Stimulated activated naive CD8-positive, alpha-beta T cell treated with anti-CD3 and anti-CD28 coated beads, Interleukin-15, amount 100 ng/mL, for 72 hours (primary cell): Measurements from ENCODE around the gene GATA5.

Experiments
- ATAC-seq: fragments of 150-1000 bp; cut with Tn5 transposase; 2 replicates; pipeline ENCODE4 v1.10.0; 2021; ENCODE audit warnings: mild to moderate bottlenecking, moderate library complexity
- DNase-seq, 2 donors: peaks; one replicate each; pipeline ENCODE4 v3.0.0; 2021 to 2022
- H3K27ac Mint-ChIP-seq, 2 donors: one replicate each; pipeline ENCODE4 v1.8.0; 2022; ENCODE audit warnings: mild to moderate bottlenecking in 2 of 2, mixed read lengths in 2 of 2, moderate library complexity in 2 of 2
- H3K27me3 Mint-ChIP-seq: one replicate; pipeline ENCODE4 v1.8.0; 2022; ENCODE audit warnings: mixed read lengths
- H3K4me1 Mint-ChIP-seq: one replicate; pipeline ENCODE4 v1.8.0; 2022; ENCODE audit warnings: mild to moderate bottlenecking, mixed read lengths
- H3K4me3 Mint-ChIP-seq, 2 donors: one replicate each; pipeline ENCODE4 v1.8.0; 2022; ENCODE audit warnings: mild to moderate bottlenecking in 2 of 2, mixed read lengths in 2 of 2, moderate library complexity in 1 of 2
- H3K9me3 Mint-ChIP-seq, 2 donors: one replicate each; pipeline ENCODE4 v1.8.0; 2022; ENCODE audit warnings: mixed read lengths in 2 of 2

GATA5 gene

GRCh38 chr20:62446888-62447869, 28.6 kb downstream of the GATA5 start:
- no peak for ATAC-seq
- Mint-ChIP-seq H3K27ac (no peak overlapping the region), H3K27me3 (peaks cover 37% of the 10 kb centered on the region), H3K4me3 (no peak overlapping the region), H3K9me3 (no peaks in the 10 kb centered on the region), H3K4me1 (no peaks in the 10 kb centered on the region)
- DNase-seq = no peak

DNA sequence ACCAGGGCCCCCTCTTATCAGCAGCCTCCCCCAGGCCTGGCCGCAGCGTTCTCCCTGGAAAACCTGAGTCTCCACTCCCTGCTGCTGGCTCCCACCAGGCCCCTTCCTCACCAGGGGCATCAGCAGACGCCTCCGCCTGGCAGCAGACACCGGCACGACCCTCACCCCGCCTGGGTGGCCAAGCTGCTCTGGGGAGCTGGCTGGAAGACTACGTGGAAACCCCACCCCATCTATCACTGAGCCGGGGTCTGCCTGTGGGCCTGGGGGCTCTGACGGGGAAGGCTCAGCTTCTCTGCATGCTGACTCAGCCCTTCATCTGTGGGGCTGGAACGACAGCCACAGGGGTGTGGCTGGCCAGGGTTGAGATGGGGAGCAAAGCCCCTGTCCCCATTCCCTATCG, 29.3 kb downstream of the GATA5 start:
- H3K27ac Mint-ChIP-seq = no peak overlapping the region
- H3K4me1 Mint-ChIP-seq = no peaks in the 10 kb centered on the region
- peaks cover 37% of the 10 kb centered on the region for H3K27me3 Mint-ChIP-seq
- no peak overlapping the region for H3K4me3 Mint-ChIP-seq
- ATAC-seq (no peak), DNase-seq (no peak)
- H3K9me3 Mint-ChIP-seq = no peaks in the 10 kb centered on the region

DNA sequence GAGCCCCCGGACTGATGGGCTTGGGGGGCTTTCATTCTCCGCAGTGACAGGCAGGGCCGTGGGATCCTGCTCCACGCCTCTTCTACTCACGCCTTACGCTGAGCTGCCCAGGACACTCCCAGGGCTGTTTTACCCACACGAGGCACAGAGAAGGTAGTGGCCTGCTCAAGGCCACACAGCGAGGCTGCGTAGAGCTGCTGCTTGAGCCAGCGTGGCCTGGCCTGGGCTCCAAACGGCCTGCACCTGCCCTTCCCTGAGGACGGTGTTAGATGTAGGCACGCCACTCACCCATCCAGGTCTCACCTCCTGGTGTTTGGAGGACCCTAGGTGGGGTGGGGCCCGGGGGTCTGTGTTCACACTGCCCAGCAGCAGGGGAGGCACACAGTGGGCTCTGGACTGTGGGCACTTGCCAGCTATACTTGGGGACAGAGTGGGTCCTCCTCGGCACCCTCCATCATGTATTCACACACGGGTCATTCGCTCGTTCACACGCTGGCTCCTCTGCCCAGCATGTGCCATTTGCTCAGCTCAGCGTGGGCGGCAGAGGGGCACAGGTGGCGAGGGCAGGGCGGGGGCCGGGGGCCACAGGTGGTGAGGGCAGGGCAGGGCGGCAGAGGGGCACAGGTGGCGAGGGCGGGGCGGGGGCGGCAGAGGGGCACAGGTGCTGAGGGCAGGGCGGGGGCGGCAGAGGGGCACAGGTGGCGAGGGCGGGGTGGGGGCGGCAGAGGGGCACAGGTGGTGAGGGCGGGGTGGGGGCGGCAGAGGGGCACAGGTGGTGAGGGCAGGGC, 30.0 kb downstream of the GATA5 start:
- H3K4me1 Mint-ChIP-seq = no peaks in the 10 kb centered on the region
- DNase-seq = no peak
- H3K27ac Mint-ChIP-seq = no peak overlapping the region
- no peak overlapping the region for H3K4me3 Mint-ChIP-seq
- ATAC-seq = peak; percentile 44
- H3K9me3 Mint-ChIP-seq = no peaks in the 10 kb centered on the region
- H3K27me3 Mint-ChIP-seq = peaks cover 41% of the 10 kb centered on the region

DNA sequence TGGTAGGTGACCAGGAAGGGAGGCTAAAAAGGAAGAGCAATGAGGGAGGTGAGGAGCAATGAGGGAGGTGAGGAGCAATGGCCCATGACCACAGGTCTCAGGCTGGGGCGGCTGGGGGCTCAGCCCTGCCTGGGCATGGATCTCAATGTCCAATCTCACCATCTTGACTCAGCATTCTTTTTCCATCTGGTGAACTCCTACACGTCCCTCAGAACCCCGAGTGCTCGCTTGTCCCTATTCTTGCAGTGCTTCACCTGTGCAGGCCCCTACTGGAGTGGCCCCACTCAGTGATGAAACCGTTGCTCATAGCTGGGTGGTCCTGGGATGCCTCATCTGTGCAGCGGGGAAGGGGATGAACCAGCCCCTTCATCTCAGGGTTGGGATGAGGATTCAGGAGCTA, 31.5 kb downstream of the GATA5 start:
- Mint-ChIP-seq H3K9me3 (no peaks in the 10 kb centered on the region), H3K27ac (peak overlapping the region in 1 of 2 donors; percentile 65), H3K4me1 (no peaks in the 10 kb centered on the region), H3K4me3 (no peak overlapping the region), H3K27me3 (peaks cover 38% of the 10 kb centered on the region)
- ATAC-seq (no peak), DNase-seq (no peak)

- no peak overlapping the region for H3K4me3 Mint-ChIP-seq
- no peaks in the 10 kb centered on the region for H3K4me1 Mint-ChIP-seq
- no peak for DNase-seq
- no peak for ATAC-seq
- no peak overlapping the region for H3K27ac Mint-ChIP-seq
- peaks cover 31% of the 10 kb centered on the region for H3K27me3 Mint-ChIP-seq
- H3K9me3 Mint-ChIP-seq = no peaks in the 10 kb centered on the region
Observed at GRCh38 chr20:62441987-62442539, 33.7 kb downstream of the GATA5 start.

- no peak for ATAC-seq
- no peak overlapping the region for H3K27ac Mint-ChIP-seq
- H3K9me3 Mint-ChIP-seq = no peaks in the 10 kb centered on the region
- no peak overlapping the region for H3K4me3 Mint-ChIP-seq
- no peak for DNase-seq
- no peaks in the 10 kb centered on the region for H3K4me1 Mint-ChIP-seq
- H3K27me3 Mint-ChIP-seq = peaks cover 53% of the 10 kb centered on the region
Observed at GRCh38 chr20:62439218-62439617, 36.6 kb downstream of the GATA5 start.

GRCh38 chr20:62437927-62438326, 37.9 kb downstream of the GATA5 start:
- H3K4me3 Mint-ChIP-seq = no peak overlapping the region
- H3K4me1 Mint-ChIP-seq = no peaks in the 10 kb centered on the region
- peaks cover 65% of the 10 kb centered on the region for H3K27me3 Mint-ChIP-seq
- no peaks in the 10 kb centered on the region for H3K9me3 Mint-ChIP-seq
- no peak for ATAC-seq
- peak overlapping the region in 1 of 2 donors; percentile 36 for H3K27ac Mint-ChIP-seq
- no peak for DNase-seq

DNA sequence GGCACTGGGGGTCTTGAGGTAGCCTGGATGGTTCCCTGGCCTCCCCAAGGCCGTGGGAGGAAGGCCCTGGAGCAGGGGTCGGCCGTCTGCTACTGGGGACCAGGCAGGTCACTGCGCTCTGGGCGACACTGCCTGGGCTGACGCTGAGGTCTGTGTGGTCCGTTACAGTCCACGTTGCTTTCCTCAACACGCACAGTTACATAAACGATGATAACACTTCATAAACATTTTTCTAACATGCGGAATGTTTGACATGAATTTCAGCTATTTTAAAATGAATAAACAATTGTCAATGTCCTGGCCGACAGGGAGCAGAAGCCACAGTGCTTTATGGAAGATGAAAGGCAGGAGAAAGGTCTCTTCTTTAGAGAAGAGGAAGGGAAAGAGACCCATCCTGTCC, 38.3 kb downstream of the GATA5 start:
- Mint-ChIP-seq H3K4me1 (no peaks in the 10 kb centered on the region), H3K4me3 (no peak overlapping the region), H3K27me3 (peaks cover 70% of the 10 kb centered on the region), H3K9me3 (no peaks in the 10 kb centered on the region), H3K27ac (peak overlapping the region in 1 of 2 donors; percentile 36)
- ATAC-seq = no peak
- DNase-seq = no peak

- Mint-ChIP-seq H3K27ac (peak overlapping the region in 1 of 2 donors; percentile 54), H3K27me3 (peaks cover 70% of the 10 kb centered on the region), H3K9me3 (no peaks in the 10 kb centered on the region), H3K4me3 (no peak overlapping the region), H3K4me1 (no peaks in the 10 kb centered on the region)
- ATAC-seq (no peak), DNase-seq (no peak)
Observed at GRCh38 chr20:62436692-62437091, 39.1 kb downstream of the GATA5 start.

- no peak for ATAC-seq
- H3K4me3 Mint-ChIP-seq = no peak overlapping the region
- no peaks in the 10 kb centered on the region for H3K9me3 Mint-ChIP-seq
- no peak overlapping the region for H3K27ac Mint-ChIP-seq
- peaks cover 68% of the 10 kb centered on the region for H3K27me3 Mint-ChIP-seq
- DNase-seq = no peak
- no peaks in the 10 kb centered on the region for H3K4me1 Mint-ChIP-seq
Observed at GRCh38 chr20:62433658-62434497, 41.9 kb downstream of the GATA5 start.

DNA sequence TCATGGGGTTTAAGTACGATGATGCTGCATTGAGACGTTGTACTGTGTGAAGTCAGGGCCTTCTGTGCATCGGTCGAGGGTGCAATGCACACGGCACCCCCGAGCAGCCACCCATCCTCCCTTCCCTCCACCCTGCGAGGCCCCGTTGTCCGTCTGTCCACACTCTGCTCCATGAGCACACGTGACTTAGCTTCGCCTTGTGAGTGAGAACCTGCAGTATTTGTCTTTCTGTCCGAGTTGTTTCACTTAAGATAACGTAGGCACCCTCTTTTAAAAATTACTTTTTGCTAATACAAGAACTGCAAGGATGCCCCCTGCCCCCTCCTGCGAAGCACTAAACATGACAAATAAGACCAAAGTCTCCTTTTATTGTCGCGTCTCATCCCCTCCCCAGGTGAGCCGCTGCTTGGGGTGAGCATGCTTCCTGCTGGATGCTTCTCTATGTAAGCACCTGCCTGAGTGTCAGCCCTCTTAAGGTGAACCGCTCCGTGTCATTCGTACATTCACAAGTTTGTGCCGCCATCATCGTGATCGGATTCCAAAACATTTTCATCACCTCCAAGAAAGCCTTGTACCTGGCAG, 44.8 kb downstream of the GATA5 start:
- no peak for DNase-seq
- no peak overlapping the region for H3K4me3 Mint-ChIP-seq

DNA sequence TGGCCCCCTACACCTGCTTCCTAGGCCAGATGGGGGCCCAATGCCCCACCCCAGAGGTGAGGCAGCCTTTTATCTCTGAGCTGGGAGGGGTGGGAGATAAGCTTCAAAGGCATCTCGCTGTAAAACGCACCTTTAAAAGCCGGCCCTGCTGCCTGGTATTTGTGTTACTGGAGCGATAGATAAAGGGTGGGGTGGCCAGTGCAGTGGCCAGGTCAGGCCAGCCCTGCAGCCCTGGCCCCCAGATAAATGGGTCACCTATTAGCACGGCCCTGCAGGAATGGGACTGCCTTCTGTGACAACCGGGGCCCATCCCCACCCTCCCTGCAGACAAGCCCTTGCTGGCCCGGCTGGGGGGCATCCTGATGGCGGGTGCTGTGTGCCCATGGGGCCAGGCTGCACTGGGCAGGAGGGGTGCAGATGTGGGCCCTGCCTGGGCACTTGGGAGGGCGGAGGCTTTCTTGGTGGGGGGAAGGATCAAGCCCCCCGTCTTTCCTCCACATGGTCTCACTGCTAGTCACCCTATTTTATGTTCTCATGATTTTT, 45.4 kb downstream of the GATA5 start:
- no peak overlapping the region for H3K27ac Mint-ChIP-seq
- no peak for ATAC-seq

More for the DNA sequence above, 44.8 kb downstream of the GATA5 start:
- H3K27ac Mint-ChIP-seq = no peak overlapping the region
- no peaks in the 10 kb centered on the region for H3K4me1 Mint-ChIP-seq
- H3K9me3 Mint-ChIP-seq = no peaks in the 10 kb centered on the region
- ATAC-seq = no peak
- peaks cover 55% of the 10 kb centered on the region for H3K27me3 Mint-ChIP-seq

GRCh38 chr20:62429455-62430310, 46.1 kb downstream of the GATA5 start:
- peaks cover 46% of the 10 kb centered on the region for H3K27me3 Mint-ChIP-seq
- ATAC-seq (no peak), DNase-seq (no peak)
- H3K27ac Mint-ChIP-seq = no peak overlapping the region
- H3K9me3 Mint-ChIP-seq = no peaks in the 10 kb centered on the region
- no peaks in the 10 kb centered on the region for H3K4me1 Mint-ChIP-seq
- H3K4me3 Mint-ChIP-seq = no peak overlapping the region

More for the DNA sequence above, 45.4 kb downstream of the GATA5 start:
- DNase-seq = no peak
- Mint-ChIP-seq H3K4me1 (no peaks in the 10 kb centered on the region), H3K9me3 (no peaks in the 10 kb centered on the region), H3K27me3 (peaks cover 49% of the 10 kb centered on the region), H3K4me3 (no peak overlapping the region)
